GM12878 (cell line): ENCODE results near the gene RTN4RL1. TPM values are rescaled to one million over a fixed set of nuclear protein-coding genes. Genes with fewer than 3 reads are reported as not detected.

Experiments used
- ETV6 ChIP-seq, 2 experiments: fragments of 450-650 bp in 1 of 2; IDR thresholded peaks in 1 of 2; conservative IDR thresholded peaks in 1 of 2; 2 replicates each; pipeline ENCODE4 v1.6.1; 2014; ENCODE audit warnings: antibody characterized with exemption in 1 of 2, borderline replicate concordance in 1 of 2, low read depth in 1 of 2, mild to moderate bottlenecking in 1 of 2, moderate library complexity in 1 of 2
- NFYA ChIP-seq: IDR thresholded peaks from 2 replicates; pipeline ENCODE4 v1.6.1; 2011; ENCODE audit warnings: low read depth, mild to moderate bottlenecking, low read length, improper control_type of control experiment, borderline replicate concordance
- RELA ChIP-seq: fragments of 450-650 bp; IDR thresholded peaks from 2 replicates; pipeline ENCODE4 v1.8.0; 2014; ENCODE audit warnings: borderline replicate concordance; ENCODE audit not compliant: partially characterized antibody
- USF2 ChIP-seq: IDR thresholded peaks from 2 replicates; pipeline ENCODE4 v1.6.1; 2011; ENCODE audit warnings: low read depth, low read length, improper control_type of control experiment, borderline replicate concordance
- ZNF592 ChIP-seq: fragments of 450-650 bp; IDR thresholded peaks from 2 replicates; pipeline ENCODE4 v1.6.1; 2017; ENCODE audit warnings: mild to moderate bottlenecking, moderate library complexity
- polyA plus RNA-seq, 11 experiments: library from polyadenylated mRNA; depleted of rRNA in 4 of 11; unstranded in 6 of 11; stranded (reverse) in 5 of 11; fragments of >200 nt; fragmentation: Nextera tagmentation in 4 of 11; fragmentation: Illumina TruSeq in 1 of 11; extraction: Ambion mirVana in 4 of 11; extraction: Trizol in 1 of 11; gene quantifications; 1 replicate in 1 of 11; 2 replicates in 10 of 11; pipeline versions ENCODE4 v1.2.1 to v1.2.3, GENCODE V29; 2011 to 2016; ENCODE audit warnings: inconsistent platforms in 2 of 11, missing spikeins in 2 of 11, low read depth in 1 of 11
- total RNA-seq, 4 experiments: library from RNA; depleted of rRNA in 3 of 4; stranded (reverse); fragments of >200 nt in 3 of 4; fragmentation: Illumina TruSeq in 1 of 4; extraction: Trizol in 1 of 4; gene quantifications; 2 replicates each; pipeline versions ENCODE4 v1.2.1 to v1.2.3, GENCODE V29; 2013 to 2021
- TF ChIP-seq, protein P1 (sequence below): fragments of 450-650 bp; IDR thresholded peaks from 2 replicates; pipeline ENCODE4 v1.6.1; 2018; ENCODE audit warnings: borderline replicate concordance, mild to moderate bottlenecking; ENCODE audit not compliant: partially characterized antibody

Gene RTN4RL1
- total and polyA plus RNA-seq, 10 of the 15 experiments (the other 5 are each of a cell fraction or from before 2014, with no cell fraction given) = 0.08 to 0.11 (median 0.10) TPM; not detected in 7

DNA sequence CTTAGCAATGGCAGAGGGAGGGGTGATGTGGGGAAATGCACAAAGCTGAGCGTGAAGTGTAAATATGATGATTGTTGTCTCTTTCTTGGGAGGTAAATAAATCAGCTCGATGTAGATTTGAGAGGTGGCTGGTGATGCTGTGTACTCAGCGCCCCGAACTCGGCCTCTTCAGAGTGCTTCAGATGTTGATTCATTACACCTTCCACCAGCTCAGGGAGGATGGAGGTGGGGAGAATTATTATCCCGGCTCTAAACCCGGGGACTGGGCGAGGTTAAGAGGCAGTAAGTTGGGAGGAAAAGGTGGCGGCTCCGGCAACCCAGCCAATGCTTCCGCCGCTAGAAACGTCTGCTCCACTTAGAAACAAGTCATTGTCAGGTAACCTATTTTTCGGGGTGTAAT is 108.8 kb downstream of the RTN4RL1 start (continued):
- no peak for TF ChIP-seq ZNF592
- TF ChIP-seq ETV6 (conservative IDR thresholded peaks at IDR 0.05 in 1 of 2, IDR thresholded peaks at IDR 0.05 in 1 of 2; ENCODE audit: borderline replicate concordance in 1 of 2, low read depth in 1 of 2) = no peak
- TF ChIP-seq, protein P1, sequence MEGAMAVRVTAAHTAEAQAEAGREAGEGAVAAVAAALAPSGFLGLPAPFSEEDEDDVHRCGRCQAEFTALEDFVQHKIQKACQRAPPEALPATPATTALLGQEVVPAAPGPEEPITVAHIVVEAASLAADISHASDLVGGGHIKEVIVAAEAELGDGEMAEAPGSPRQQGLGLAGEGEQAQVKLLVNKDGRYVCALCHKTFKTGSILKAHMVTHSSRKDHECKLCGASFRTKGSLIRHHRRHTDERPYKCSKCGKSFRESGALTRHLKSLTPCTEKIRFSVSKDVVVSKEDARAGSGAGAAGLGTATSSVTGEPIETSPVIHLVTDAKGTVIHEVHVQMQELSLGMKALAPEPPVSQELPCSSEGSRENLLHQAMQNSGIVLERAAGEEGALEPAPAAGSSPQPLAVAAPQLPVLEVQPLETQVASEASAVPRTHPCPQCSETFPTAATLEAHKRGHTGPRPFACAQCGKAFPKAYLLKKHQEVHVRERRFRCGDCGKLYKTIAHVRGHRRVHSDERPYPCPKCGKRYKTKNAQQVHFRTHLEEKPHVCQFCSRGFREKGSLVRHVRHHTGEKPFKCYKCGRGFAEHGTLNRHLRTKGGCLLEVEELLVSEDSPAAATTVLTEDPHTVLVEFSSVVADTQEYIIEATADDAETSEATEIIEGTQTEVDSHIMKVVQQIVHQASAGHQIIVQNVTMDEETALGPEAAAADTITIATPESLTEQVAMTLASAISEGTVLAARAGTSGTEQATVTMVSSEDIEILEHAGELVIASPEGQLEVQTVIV = no peak
- TF ChIP-seq NFYA = no peak
- TF ChIP-seq RELA = no peak
- no peak for TF ChIP-seq USF2
